HG03175 (cell line): ENCODE results near the gene MAP1LC3C.

ENCODE experiments used
- ATAC-seq: cut with Tn5 transposase; IDR thresholded peaks from one replicate; pipeline ENCODE4 v1.9.1; 2021; ENCODE audit warnings: mild to moderate bottlenecking, moderate library complexity; ENCODE audit not compliant: unreplicated experiment

Gene MAP1LC3C

DNA sequence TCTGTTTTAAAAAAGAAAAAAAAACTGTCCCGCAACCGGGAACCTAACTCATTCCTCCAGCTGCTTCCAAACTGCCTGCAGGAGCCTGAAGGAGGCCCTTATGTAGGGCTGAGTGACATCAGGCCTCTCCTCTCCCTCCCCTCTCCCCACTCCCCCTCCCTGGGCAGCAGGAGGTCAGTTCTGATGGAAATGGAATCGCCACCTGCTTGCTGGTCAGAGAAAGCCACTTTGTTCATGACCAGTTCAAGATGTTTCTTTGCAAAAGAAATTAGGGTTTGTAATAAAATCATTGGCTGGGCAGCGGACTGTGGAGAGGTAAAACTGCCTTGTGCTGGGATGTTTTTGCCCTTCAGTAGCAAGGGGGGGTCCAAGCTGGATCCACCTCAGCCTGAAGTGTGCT, at the start of gene MAP1LC3C:
Gene MAP1LC3C, minus strand, starts transcription at position 73 of the 400 bp plus-strand sequence. CDS start 90 bp downstream, outside the sequence.
- ATAC-seq, result no peak

DNA sequence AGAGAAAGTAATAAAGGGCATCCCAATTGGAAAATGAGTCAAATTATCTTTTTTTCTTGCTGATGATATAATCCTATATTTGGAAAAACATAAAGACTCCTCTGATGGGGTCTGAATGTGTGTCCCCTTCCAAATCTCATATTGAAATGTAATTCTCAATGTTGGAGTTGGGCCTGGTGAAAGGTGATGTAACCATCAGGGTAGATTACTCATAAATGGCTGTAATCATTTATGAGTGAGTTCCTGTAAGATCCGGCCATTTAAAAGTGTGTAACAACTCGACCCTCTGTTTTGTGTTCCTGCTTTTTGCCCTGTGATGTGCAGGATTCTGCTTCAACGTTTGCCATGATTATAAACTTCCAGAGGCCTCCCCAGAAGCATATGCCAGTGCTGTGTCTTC, 44.3 kb upstream of the MAP1LC3C start:
- no peak for ATAC-seq

DNA sequence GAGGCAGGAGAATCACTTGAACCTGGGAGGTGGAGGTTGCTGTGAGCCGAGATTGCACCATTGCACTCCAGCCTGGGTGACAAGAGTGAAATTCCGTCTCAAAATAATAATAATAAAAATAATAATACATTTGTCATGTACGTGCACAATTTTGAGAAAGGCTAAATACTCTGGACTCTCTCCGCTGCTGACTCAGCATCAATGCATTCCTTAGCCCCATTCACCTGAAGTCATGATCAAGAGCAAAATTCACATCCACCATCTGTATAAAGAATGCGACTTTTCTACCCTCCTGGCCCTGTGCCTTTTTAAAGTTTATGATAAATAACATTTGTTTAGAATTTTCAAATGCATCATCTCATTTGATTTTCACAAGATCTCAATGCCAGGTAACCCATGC, 35.5 kb upstream of the MAP1LC3C start:
- no peak for ATAC-seq

DNA sequence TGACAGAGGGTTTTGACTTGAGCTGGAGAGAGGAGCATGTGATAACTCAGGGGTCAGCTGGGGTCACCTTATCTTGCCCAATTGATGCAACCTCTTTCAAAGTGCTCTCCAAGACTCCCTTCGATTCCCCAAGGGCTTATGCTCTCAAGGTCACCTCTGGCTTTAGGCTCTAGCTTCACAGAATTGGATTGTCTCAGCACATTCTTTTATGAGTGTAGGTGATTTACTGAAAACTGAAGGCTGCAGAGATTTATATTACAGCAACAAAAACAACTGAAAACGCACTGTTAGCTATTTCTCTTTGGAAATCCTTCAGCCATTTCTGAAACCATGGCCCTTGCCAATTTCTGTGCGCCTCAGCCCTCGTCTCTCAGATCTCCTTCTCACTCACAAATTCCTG, 34.5 kb upstream of the MAP1LC3C start:
- no peak for ATAC-seq

DNA sequence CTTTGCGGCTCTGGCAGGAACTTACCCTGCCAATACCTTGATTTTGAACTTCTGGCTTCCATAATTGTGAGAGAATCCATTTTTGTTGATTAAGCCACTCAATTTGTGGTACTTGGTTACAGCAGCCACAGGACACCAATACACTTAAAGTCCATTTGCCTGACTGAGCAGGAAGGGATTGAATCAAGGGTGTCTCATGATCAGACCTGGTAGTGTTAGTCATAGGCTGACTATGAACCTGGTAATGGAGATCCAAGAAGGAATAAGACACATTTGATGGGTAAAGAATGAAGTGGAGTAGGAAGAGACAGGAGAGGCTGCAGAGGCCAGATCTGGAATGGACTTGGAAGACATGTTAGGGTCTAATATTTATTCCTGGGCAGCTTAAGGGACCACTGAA, 31.2 kb upstream of the MAP1LC3C start:
- no peak for ATAC-seq

DNA sequence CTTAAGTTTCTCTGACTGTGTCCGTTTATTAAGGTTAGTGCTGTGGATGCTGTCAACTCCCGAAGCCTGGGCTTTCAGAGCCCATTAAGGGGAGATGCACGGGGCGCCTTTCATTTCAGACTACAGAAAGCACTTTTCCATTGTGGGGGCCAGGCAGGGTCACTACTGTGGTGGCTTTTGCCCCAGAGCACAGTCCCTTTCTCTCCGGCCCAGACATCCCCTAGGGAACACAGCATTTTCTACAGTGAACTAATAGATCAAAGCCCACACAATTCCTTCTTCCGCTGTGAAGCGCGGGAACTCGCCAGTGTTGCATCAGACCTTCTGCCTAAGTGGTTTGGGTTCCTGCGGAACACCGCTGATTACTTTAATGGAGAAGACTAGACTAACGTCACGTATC, 26.8 kb upstream of the MAP1LC3C start:
- ATAC-seq, result no peak

DNA sequence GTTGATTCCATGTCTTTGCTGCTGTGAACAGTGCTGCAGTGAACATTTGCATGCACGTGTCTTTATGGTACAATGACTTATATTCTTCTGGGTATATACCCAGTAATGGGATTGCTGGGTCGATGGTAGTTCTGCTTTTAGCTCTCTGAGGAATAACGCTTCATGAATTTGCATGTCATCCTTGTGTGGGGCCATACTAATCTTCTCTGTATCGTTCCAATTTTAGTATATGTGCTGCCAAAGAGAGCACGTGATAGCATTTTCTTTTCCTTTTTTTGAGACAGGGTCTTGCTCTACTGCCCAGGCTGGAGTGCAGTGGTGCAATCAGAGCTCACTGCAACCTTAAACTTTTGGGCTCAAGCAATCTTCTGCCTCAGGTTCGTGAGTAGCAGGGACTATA, 24.9 kb upstream of the MAP1LC3C start:
- no peak for ATAC-seq

DNA sequence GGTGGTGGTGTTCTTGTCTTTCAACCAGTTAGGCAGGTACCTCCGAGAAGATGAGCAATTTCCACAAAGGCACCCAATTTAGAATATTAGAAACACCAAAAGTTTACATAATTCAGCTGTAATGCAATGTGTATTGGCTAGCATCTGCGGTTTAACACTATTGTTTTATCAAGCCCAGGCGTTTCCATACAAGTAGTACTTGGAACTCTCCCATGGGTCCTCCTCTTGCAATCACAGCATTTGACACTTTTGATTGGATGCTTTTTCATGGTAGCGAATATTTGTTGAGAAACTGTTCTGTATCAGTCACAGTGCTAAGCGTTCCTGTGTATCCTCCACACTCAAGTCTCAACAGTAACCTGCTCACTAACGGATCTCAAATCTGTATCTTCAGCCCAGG, 20.1 kb upstream of the MAP1LC3C start:
- no peak for ATAC-seq

DNA sequence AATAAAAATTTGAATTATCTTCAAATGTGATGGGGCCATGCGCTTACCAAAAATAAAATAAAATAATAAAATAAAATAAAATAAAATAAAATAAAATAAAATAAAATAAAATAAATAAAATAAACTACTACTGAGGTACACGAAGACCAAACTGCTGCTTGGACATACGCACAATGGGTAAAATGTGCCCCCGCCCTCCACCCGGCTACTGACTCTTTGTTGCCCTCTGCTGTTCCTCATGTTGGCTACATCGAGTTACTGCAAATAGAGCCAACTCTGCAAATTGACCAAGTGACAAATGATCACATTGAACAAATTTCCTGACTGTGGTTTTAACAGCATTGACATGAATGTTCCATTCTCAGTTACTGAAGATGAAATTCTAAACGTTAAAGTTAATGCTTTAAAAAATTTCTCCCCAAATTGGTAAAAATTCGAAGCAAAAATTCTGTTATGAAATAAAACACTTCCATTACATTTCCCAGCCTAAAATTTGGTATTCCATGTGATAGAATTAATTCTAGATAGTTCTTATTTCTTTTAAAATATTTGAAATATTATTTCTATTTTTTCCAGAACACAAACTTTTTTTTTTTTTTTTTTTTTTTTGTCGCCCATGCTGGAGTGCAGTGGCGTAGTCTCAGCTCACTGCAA, 18.8 kb upstream of the MAP1LC3C start:
- ATAC-seq, result peak; percentile 86

DNA sequence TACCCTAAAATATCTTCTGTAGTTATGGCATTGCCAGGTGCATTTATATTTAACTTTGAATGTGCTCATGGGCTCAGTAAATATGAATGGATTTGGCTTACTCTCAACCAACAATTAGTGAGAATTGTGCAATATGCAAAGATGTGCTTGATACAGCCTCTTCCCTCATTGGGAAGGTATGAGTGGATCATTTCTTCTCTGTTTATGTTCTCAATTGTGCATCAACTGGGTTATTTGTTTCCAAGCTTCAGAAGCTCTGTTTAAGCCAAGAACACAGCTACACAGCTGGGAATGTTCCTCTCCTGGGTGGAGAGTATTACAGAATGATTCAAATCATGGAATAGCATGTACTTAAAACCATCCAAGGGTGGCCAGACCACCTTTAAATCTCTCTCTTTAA, 17.6 kb upstream of the MAP1LC3C start:
- ATAC-seq, result no peak

DNA sequence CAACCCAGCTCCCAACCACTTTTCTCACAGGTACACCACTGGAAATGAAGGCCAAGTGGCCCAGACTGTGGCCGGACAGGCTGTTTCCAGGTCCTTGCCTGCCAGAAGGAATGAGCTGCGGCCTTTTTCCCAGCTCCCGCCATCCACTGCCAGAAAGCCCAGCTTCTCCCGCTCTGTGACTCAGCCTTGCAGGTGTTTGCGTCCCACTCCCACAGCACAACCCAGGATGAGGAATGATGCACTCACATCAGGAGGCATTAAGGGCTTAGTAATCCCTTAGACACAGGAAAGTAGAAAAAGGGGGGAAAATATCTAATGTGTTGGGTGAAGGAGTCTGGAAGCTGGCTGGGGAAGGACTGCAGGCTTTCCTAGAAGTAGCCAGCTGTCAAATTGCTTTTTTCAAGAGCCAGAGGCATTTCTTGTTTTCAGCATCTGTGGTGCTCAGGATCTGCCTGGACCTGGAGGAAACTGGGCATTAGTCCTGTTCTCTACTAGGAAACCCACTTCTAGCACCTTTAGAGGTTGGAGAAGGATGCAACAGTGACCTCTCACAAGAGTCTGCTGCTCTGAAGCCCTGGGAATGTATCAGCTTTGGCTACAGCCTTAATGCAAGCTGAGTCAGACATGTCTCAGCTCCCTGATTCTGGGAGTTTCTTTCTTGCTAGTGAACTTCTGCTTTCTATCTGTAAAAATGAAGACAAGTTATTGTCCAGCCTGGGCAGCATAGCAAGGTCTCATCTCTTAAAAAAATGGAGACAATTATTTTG, 13.2 kb upstream of the MAP1LC3C start:
- ATAC-seq, result no peak

DNA sequence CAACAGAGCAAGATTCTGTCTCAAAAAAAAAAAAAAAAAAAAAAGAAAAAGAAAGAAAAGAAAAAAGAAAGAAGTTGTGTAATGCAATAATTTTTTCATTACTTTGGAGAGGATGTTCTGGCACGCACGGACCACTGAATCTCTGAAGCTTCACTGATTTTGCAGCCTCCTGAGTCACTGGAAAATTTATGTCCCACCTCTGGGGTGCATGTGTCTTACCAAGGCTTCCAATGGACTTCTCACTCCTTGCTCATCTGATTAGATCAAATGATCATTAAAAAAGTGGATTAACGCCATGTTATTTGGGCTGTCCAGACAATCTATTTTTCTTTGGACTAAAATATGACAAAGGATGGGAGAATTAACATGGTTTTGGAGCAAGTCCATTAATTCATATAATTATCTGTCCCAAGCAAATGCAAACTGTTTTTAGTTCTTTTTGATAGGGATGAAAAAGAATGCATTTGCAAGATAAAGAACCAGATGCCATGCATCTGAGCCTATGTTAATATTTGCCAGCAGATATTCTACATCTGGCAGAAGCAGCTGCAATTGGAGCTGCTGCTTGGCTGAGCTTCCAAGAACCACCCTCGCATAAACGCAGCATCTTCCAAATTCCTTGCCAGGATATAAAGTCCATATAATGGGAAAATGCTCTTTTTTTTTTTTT, 10.1 kb upstream of the MAP1LC3C start:
- ATAC-seq, result no peak

DNA sequence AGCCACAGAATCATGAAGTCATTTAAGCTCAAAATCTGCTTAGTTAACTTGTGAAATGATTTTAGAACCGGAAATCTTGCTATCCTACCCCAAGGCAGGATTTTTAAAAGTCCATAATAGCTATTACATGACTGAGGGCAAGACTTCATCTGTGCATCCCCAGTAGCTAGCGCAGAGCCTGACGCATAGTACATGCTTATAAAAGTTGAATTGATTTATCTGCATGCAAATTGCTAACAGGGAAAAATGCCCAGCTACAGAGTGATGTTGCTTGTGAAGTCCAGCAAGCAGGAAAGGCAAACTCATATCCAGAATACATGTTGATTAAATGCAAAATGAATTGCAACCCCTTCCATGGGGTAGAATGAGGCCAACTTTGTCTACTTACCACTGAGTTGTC, 8.1 kb upstream of the MAP1LC3C start:
- no peak for ATAC-seq

DNA sequence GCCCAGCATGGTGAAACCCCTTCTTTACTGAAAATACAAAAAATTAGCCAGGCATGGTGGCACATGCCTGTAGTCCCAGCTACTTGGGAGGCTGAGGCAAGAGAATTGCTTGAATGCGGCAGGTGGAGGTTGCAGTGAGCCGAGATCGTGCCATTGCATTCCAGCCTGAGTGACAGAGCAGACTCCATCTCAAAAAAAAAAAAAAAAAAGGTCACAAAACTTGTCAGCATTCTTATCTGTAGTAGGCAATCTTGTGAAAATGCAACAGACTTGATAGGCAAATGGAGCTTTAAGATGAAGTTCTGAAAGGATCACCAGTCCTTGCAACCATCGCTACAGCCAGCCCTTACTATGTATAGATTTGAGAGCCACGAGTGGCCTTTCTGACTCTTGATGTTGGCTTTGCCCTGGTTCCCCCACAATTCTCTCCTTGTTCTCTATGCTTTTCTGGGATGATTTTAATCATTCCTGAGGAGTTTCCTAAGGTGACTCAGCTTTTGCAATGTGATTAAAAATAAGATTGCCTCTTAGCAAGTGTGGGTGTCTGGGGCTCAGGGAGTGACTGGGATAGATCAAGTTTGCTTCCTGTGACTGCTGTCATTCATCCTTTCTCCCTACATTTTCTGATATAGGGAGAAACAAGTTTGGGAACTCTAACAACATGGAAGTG, 7.1 kb upstream of the MAP1LC3C start:
- no peak for ATAC-seq

DNA sequence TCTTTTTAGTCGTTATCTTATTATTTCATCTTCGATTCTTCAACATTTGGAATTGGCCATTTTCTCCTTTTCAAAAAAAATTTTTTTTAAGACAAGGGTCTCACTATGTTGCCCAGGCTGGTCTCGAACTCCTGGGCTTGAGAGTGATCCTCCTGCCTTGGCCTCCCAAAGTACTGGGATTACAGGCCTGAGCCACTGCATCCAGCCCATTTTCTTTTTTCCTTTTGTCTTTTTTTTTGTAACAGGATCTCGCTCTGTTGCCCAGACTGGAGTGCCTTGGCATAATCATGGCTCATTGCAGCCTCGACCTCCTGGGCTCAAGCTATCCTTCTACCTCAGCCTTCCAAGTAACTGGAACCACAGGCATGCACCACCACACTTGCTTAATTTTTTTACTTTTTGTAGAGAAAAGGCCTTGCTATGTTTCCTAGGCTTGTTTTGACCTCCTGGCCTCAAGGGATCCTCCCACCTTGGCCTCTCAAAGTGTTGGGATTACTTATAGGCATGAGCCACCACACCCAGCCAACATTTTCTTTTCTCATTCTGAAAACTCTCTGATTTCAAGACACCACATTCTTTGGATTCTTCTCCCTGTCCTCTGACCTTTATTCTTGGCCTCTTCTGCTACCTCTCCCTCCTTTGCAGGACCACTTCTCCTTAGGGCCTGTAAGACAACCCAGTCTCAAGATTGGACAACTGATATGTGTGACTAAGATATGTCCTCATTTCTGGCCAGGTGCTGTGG, 6.0 kb upstream of the MAP1LC3C start:
- no peak for ATAC-seq

DNA sequence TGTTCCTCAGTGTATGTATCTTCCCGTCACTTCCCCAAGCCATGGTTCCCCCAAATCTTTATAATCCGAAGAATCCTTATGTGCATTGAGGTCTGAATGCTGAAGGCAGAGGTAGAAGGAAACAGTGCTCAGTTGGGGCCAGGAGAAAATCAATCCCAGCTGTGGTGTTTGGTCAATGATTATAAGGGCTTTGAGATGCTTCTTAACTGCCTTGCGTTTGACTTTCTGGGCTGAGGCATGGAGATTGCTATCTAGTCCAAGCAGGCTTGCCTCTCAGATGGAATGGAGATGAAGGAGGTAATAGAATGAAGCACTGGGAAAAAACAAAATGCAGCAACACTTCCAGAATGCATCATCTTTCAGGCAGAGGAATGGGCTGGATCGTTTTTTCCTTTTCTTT, 3.6 kb upstream of the MAP1LC3C start:
- ATAC-seq, result no peak

DNA sequence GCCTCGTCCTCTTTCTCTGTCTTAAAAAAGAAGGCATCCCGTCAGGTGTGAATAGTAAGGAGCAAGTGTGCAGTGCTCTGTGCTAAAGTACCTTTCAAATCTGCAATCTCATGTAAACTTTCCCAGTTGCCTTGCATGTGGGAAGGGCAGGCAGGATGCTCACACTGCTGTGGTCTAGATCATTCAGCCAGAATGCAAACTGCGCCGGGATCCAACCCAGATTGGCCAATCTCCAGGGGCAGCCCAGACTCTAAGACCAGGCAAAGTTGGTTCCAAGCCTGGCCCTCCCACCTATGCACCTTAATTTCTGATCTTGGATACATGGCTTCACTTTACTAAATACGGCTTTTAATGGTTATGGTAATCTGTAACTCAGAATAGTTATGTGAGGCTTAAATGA, 3.2 kb upstream of the MAP1LC3C start:
- ATAC-seq, result no peak

DNA sequence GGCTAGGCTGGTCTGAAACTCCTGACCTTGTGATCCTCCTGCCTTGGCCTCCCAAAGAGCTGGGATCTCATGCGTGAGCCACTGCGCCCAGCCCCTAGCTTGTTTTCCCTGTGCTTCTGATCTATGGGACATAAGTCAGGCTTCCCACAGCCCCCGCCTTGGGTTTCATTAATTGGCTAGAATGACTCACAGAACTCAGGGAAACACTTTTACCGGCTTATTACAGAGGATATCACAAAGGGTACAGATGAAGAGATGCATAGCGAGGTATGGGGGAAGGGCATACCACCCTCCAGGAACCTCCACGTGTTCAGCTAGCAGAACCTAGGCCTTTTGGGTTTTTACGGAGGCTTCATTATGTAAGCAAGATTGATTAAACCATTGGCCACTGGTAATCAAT, 1.5 kb upstream of the MAP1LC3C start:
- no peak for ATAC-seq

DNA sequence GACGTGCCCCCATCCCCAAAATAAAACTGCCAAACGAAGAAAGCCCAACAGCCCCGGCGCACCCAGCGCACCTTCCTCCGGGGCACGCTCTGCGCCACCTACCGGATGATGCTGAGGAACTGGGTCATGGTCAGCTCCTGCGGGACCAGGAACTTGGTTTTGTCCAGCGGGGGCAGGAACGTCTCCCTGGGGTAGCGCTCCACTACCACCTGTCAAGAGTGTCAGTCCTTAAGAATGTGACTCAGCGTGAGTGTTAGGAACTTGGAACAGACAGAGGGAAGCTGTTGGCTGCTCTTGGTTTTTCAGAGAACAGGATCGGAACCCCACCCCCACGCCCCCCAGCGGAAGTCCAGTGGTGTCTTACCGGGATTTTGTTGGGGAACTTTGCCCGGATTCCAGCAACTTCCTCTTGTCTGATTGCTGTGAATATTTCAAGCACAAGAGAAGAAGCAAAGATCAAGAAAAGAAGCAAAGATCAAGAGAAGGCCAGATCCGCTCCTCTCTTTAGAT, 431 bp downstream of the MAP1LC3C start:
- ATAC-seq, result peak; percentile 93

DNA sequence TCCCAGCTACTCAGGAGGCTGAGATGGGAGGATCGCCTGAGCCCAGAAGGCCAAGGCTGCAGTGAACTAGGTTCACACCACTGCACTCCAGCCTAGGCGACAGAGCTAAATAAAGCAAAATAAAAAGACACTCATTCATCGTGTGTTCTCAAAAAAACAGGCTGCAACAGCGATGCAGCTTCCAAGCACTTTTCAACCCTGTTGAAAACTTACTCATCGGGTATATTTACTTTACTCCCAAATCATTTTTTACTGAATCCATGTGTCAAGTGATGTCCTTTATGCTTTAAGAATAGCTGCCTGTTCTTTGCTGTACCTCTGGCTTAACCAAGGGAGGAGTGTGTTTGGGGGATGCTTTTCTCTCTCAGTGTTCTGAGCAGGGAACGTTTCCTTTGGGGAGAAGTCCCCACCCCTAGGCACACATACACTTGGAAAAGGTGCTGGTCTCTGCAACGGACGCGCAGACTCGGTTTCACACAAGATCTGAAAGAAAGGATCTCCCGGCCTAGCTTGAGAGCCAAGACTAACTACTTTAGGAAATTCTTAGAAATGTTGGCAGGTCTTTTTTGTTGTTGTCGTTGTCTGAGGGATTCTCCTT, 1.4 kb downstream of the MAP1LC3C start:
- no peak for ATAC-seq
